DND-41 (cell line): ENCODE measurements around the gene GTF3C1.

ENCODE experiments used
- ATAC-seq: fragments of 200-7000 bp; cut with Tn5 transposase; 3 replicates; pipeline ENCODE4 v1.9.1; 2021; ENCODE audit warnings: low read depth; ENCODE audit not compliant: insufficient read depth
- DNase-seq: peaks from one replicate; pipeline ENCODE4 v3.0.0-alpha.2; 2020
- H2AFZ ChIP-seq: 2 replicates; pipeline ENCODE4 v1.6.0; 2012; ENCODE audit warnings: low read depth, low read length
- H3K27ac ChIP-seq: 2 replicates; pipeline ENCODE4 v1.5.1; 2012; ENCODE audit warnings: low read length, inconsistent platforms
- H3K27me3 ChIP-seq: fragments of 200-600 bp; sonication (generic); 2 replicates; pipeline ENCODE4 v1.6.0; 2012; ENCODE audit warnings: low read length, mild to moderate bottlenecking, inconsistent platforms; ENCODE audit not compliant: insufficient read depth, poor library complexity
- H3K36me3 ChIP-seq: 2 replicates; pipeline ENCODE4 v1.5.1; 2012; ENCODE audit warnings: low read length, inconsistent platforms; ENCODE audit not compliant: insufficient read depth
- H3K4me1 ChIP-seq: 2 replicates; pipeline ENCODE4 v1.5.1; 2012; ENCODE audit warnings: mild to moderate bottlenecking, low read length; ENCODE audit not compliant: insufficient read depth
- H3K4me2 ChIP-seq: 2 replicates; pipeline ENCODE4 v1.6.0; 2012; ENCODE audit warnings: mild to moderate bottlenecking, moderate library complexity, low read length, inconsistent platforms; ENCODE audit not compliant: insufficient read depth
- H3K4me3 ChIP-seq, 2 experiments: fragments of 200-600 bp in 1 of 2; shearing (Covaris generic) in 1 of 2; 2 replicates each; pipeline ENCODE4 v1.5.1; 2012 to 2016; ENCODE audit warnings: inconsistent platforms in 2 of 2, low read length in 2 of 2, mild to moderate bottlenecking in 2 of 2, low read depth in 1 of 2, moderate library complexity in 1 of 2
- H3K79me2 ChIP-seq: 2 replicates; pipeline ENCODE4 v1.6.0; 2012; ENCODE audit warnings: low read length, inconsistent platforms; ENCODE audit not compliant: insufficient read depth
- H3K9ac ChIP-seq: 2 replicates; pipeline ENCODE4 v1.6.0; 2012; ENCODE audit warnings: low read depth, mild to moderate bottlenecking, inconsistent platforms, low read length, moderate library complexity
- H3K9me3 ChIP-seq: 2 replicates; pipeline ENCODE4 v1.5.1; 2012; ENCODE audit warnings: low read length, moderate library complexity, mild to moderate bottlenecking, inconsistent platforms; ENCODE audit not compliant: insufficient read depth, severe bottlenecking
- H4K20me1 ChIP-seq: 2 replicates; pipeline ENCODE4 v1.6.0; 2012; ENCODE audit warnings: low read length; ENCODE audit not compliant: insufficient read depth
- CTCF ChIP-seq: IDR thresholded peaks from 2 replicates; pipeline ENCODE4 v1.5.1; 2012; ENCODE audit warnings: borderline replicate concordance, low read length, moderate library complexity, mild to moderate bottlenecking; ENCODE audit not compliant: poor library complexity, severe bottlenecking; ENCODE audit errors: extremely low read depth
- EZH2 ChIP-seq: IDR thresholded peaks from 3 replicates; pipeline ENCODE4 v1.6.1; 2012; ENCODE audit warnings: borderline replicate concordance, low read depth, mild to moderate bottlenecking, moderate library complexity, low read length, inconsistent platforms; ENCODE audit not compliant: severe bottlenecking

GTF3C1 gene

GRCh38 chr16:27499659-27500055 lies 50.1 kb downstream of the GTF3C1 start:
- Histone ChIP-seq H2AFZ (no peak overlapping the region), H3K27ac (no peak overlapping the region), H3K27me3 (no peaks in the 10 kb centered on the region), H3K4me3 (no peak overlapping the region), H3K9ac (no peak overlapping the region), H4K20me1 (0 out of 2 replicates have a peak, but pooled peaks cover 2% of the 10 kb centered on the region), H3K4me2 (no peak overlapping the region), H3K4me1 (no peaks in the 10 kb centered on the region), H3K79me2 (no peaks in the 10 kb centered on the region), H3K9me3 (no peaks in the 10 kb centered on the region), H3K36me3 (peaks cover 93% of the 10 kb centered on the region)
- no peak for TF ChIP-seq EZH2
- no peak for TF ChIP-seq CTCF
- DNase-seq (no peak), ATAC-seq (no peak)

DNA sequence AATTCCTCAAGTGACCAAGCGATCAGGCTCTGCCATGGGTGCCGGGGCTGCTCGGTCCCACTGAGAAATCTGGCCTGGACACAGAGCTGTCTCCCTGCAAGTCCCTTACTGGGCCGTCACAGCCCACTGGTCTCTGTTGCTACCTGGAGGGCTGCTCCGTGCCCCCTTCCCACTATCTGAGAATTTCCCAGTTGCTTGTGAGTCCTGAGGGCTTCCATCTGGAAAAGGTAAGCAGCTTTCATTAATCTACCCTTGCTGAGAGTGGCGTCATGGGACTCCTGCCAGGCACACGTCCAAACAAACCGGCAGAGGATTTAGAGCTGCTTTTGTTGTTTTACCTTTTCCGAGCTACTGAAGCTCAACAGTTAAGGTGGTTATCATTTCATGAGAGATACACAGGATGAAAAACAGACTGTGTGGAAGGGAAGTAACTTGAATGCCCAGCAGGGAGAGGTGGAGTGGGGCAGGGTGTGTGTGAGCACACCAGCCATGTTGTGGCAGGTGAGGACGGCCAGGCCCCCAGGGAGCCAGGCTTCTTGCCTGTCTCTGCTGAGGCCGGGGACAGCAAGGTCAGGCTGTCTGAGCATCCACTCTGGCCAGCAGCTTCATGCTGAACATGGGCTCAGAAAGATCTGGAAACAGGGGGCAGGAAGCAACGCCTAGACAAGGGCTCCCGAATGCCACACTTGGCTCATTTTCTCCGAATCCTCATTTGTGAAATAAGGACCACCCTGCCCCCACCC lies 50.6 kb downstream of the GTF3C1 start:
- Histone ChIP-seq H3K9me3 (no peaks in the 10 kb centered on the region), H3K27me3 (no peaks in the 10 kb centered on the region), H3K36me3 (peaks cover 92% of the 10 kb centered on the region), H3K9ac (no peak overlapping the region), H3K27ac (no peak overlapping the region), H3K4me2 (no peak overlapping the region), H4K20me1 (0 out of 2 replicates have a peak, but pooled peaks cover 2% of the 10 kb centered on the region), H3K79me2 (no peaks in the 10 kb centered on the region), H3K4me1 (no peaks in the 10 kb centered on the region), H3K4me3 (no peak overlapping the region), H2AFZ (no peak overlapping the region)
- TF ChIP-seq EZH2 (no peak), CTCF (no peak)
- DNase-seq, result no peak
- ATAC-seq, result no peak

- Histone ChIP-seq H3K9me3 (no peaks in the 10 kb centered on the region), H3K27ac (no peak overlapping the region), H4K20me1 (0 out of 2 replicates have a peak, but pooled peaks cover 2% of the 10 kb centered on the region), H2AFZ (no peak overlapping the region), H3K4me2 (no peak overlapping the region), H3K79me2 (no peaks in the 10 kb centered on the region), H3K4me1 (no peaks in the 10 kb centered on the region), H3K27me3 (no peaks in the 10 kb centered on the region), H3K9ac (no peak overlapping the region), H3K36me3 (peaks cover 87% of the 10 kb centered on the region), H3K4me3 (no peak overlapping the region)
- ATAC-seq (no peak), DNase-seq (no peak)
- TF ChIP-seq CTCF, result no peak
- no peak for TF ChIP-seq EZH2
Observed at GRCh38 chr16:27498031-27498825, 51.5 kb downstream of the GTF3C1 start.
